Activated naive CD8-positive, alpha-beta T cell (primary cell): ENCODE data around the gene HIBADH.
"Not testable (repeated sequence)": the region's sequence is repeated elsewhere in the genome, so short reads cannot be mapped to it uniquely, and the experiment has no call there.

Experiments used
- H3K27ac Mint-ChIP-seq: one replicate; pipeline ENCODE4 v1.8.0; 2021; ENCODE audit warnings: mixed read lengths
- H3K27me3 Mint-ChIP-seq: one replicate; pipeline ENCODE4 v1.8.0; 2021; ENCODE audit warnings: mixed read lengths
- H3K36me3 Mint-ChIP-seq: one replicate; pipeline ENCODE4 v1.8.0; 2021; ENCODE audit warnings: mixed read lengths
- H3K4me1 Mint-ChIP-seq: one replicate; pipeline ENCODE4 v1.8.0; 2021; ENCODE audit warnings: low read depth, mixed read lengths
- H3K4me3 Mint-ChIP-seq: one replicate; pipeline ENCODE4 v1.8.0; 2021; ENCODE audit warnings: mild to moderate bottlenecking, mixed read lengths
- H3K9me3 Mint-ChIP-seq: one replicate; pipeline ENCODE4 v1.8.0; 2021; ENCODE audit warnings: low read depth, mixed read lengths

The HIBADH gene

DNA sequence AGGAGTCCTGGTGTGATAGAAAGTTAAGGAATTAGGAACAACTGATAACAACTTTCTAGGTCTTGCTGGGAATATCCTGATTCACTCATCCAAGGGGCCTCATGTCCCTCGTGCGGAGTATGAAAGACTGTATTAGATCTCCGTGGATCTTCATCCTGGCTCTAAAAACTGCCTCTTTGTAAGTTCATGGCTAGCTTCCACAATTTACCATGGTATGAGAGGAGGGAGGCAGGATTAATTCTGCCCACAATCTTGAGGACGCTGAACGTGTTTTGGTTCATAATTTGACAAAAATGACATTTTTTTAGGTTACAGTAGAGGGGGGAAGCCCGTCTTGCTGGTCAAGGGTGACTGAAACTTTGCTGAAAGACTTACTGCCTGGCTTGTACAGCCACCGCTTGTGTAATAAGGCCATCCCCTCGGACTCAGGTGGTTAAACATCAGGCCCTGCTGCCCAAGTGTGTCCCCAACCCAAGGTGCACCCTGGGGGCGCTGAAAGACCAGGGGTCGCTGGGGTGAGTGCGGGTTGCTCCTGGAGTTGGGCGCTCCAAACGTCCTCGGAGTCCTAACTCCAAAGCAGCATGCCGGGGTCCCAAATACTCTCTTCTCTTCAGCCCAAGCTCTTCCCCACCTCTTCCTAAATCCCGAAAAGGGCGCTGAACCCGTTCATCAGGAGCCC is 733 bp downstream of the HIBADH start:
- Mint-ChIP-seq H3K27ac (peak overlapping the region; percentile 75), H3K4me3 (peak overlapping the region; percentile 88), H3K9me3 (no peaks in the 10 kb centered on the region), H3K36me3 (no peaks in the 10 kb centered on the region), H3K4me1 (peaks cover 23% of the 10 kb centered on the region), H3K27me3 (no peaks in the 10 kb centered on the region)

DNA sequence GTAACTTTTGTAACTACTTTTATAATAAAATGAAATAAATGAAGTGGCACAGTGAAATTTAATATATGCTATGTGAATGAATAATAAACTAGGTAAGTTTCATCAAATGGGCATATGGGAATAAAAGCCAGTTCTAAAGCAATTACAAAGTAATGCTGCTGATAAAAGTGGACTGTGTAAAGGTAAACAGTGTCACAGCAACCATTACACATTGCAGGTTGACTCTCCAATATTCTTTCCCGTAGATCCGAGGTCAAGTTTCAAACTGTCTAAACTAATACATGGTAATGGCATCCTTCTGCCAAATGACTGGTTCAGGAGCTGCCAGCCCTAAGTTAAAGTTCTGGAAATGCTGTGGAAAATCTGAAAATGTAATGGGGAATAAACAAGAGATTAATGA is 6.0 kb downstream of the HIBADH start:
- peaks cover 5% of the 10 kb centered on the region for H3K36me3 Mint-ChIP-seq
- H3K27ac Mint-ChIP-seq, result no peak overlapping the region
- no peaks in the 10 kb centered on the region for H3K9me3 Mint-ChIP-seq
- no peaks in the 10 kb centered on the region for H3K27me3 Mint-ChIP-seq
- no peak overlapping the region for H3K4me3 Mint-ChIP-seq
- peaks cover 12% of the 10 kb centered on the region for H3K4me1 Mint-ChIP-seq

DNA sequence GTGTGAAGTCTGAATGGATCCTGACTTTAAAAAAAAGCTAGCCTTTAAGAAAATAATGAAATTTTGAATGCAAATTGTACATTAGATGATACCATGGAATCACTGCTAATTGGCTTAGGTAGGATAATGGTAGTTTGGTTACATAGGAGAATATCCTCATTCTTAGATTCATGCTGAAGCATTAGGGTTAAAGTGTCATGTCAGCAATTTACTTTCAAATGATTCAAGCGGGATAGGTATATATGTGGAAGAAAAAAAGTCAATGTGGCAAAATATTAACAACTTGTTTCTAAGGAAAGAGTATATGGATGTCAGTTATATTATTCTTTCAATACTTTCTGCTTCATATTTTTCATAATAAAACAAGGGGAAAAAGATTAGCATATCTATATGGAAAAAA is 7.5 kb downstream of the HIBADH start:
- Mint-ChIP-seq H3K27me3 (no peaks in the 10 kb centered on the region), H3K4me3 (no peak overlapping the region), H3K4me1 (peaks cover 6% of the 10 kb centered on the region), H3K9me3 (no peaks in the 10 kb centered on the region), H3K27ac (no peak overlapping the region), H3K36me3 (peaks cover 5% of the 10 kb centered on the region)

- H3K4me3 Mint-ChIP-seq, result no peak overlapping the region
These were observed 10.2 kb downstream of the HIBADH start for GRCh38 chr7:27652518-27652917.

GRCh38 chr7:27651702-27652101 is 11.0 kb downstream of the HIBADH start:
- peaks cover 13% of the 10 kb centered on the region for H3K36me3 Mint-ChIP-seq
- no peaks in the 10 kb centered on the region for H3K27me3 Mint-ChIP-seq
- H3K4me1 Mint-ChIP-seq, result peaks cover 2% of the 10 kb centered on the region
- H3K4me3 Mint-ChIP-seq, result no peak overlapping the region
- H3K9me3 Mint-ChIP-seq, result no peaks in the 10 kb centered on the region
- no peak overlapping the region for H3K27ac Mint-ChIP-seq

More at GRCh38 chr7:27652518-27652917, 10.2 kb downstream of the HIBADH start:
- Mint-ChIP-seq H3K36me3 (peaks cover 10% of the 10 kb centered on the region), H3K4me1 (peaks cover 5% of the 10 kb centered on the region), H3K9me3 (no peaks in the 10 kb centered on the region), H3K27me3 (no peaks in the 10 kb centered on the region), H3K27ac (no peak overlapping the region)

DNA sequence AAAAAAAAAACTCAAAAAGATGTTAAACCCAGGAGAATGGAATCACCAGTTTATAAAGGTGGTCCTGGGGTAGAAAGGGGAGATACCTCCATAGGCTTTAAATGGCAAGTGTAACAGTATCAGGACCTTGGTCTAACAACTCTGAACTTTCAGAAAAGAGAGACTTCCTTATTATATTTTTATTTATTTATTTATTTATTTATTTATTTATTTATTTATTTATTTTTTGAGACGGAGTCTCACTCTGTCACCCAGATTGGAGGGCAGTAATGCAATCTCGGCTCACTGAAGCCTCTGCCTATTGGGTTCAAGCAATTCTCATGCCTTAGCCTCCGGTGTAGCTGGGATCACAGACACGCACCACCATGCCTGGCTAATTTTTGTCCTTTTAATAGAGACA is 12.4 kb downstream of the HIBADH start:
- peaks cover 7% of the 10 kb centered on the region for H3K4me1 Mint-ChIP-seq
- no peak overlapping the region for H3K27ac Mint-ChIP-seq
- no peaks in the 10 kb centered on the region for H3K9me3 Mint-ChIP-seq
- no peak overlapping the region for H3K4me3 Mint-ChIP-seq
- no peaks in the 10 kb centered on the region for H3K27me3 Mint-ChIP-seq
- peaks cover 15% of the 10 kb centered on the region for H3K36me3 Mint-ChIP-seq

DNA sequence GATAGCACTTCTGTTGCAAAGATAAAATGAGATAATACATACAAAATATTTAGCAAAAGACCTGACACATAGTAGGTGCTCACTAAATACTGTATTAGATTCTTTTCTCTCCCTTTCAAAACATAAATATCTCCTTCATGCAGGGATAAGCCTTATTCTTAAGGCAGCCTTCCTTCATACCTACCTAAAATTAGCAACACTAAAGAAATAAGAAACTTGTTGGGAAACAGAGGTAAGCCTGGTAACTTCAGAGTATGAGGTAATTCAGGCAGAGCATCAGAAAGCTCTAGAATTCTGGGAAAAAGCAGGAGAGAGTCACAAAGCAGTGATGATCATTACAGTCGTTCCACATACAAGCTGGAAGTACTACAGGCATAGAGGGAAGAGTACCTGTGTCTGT is 15.2 kb downstream of the HIBADH start:
- Mint-ChIP-seq H3K4me3 (no peak overlapping the region), H3K36me3 (peaks cover 14% of the 10 kb centered on the region), H3K27me3 (no peaks in the 10 kb centered on the region), H3K27ac (no peak overlapping the region), H3K9me3 (no peaks in the 10 kb centered on the region), H3K4me1 (peaks cover 5% of the 10 kb centered on the region)

GRCh38 chr7:27647046-27647445 is 15.6 kb downstream of the HIBADH start:
- Mint-ChIP-seq H3K4me3 (no peak overlapping the region), H3K4me1 (peaks cover 5% of the 10 kb centered on the region), H3K27me3 (no peaks in the 10 kb centered on the region), H3K36me3 (peaks cover 14% of the 10 kb centered on the region), H3K9me3 (no peaks in the 10 kb centered on the region), H3K27ac (no peak overlapping the region)

DNA sequence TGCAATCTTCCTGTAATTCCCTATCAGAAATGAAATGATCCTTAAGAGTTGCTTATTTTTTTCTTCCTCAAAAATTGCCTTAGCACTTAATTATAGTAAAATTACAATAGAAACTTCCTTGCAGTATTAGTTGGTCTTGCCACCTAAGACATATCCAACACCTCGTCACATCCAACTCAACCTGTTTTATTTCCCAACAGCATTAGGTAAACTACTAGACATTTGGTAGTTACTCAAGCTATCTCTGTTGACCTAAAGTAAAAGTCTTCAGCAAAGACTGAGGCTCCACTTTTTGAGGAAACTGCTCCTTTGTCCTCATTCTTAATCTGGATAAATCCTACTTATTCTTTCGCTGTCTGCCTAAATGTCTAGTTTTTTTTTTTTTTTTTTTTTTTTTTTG is 20.4 kb downstream of the HIBADH start:
- H3K27ac Mint-ChIP-seq, result no peak overlapping the region
- no peak overlapping the region for H3K4me3 Mint-ChIP-seq
- no peaks in the 10 kb centered on the region for H3K27me3 Mint-ChIP-seq
- H3K4me1 Mint-ChIP-seq, result peaks cover 14% of the 10 kb centered on the region
- H3K9me3 Mint-ChIP-seq, result no peaks in the 10 kb centered on the region
- H3K36me3 Mint-ChIP-seq, result peaks cover 19% of the 10 kb centered on the region

- Mint-ChIP-seq H3K9me3 (no peaks in the 10 kb centered on the region), H3K36me3 (peaks cover 17% of the 10 kb centered on the region), H3K27me3 (no peaks in the 10 kb centered on the region), H3K27ac (no peak overlapping the region), H3K4me3 (no peak overlapping the region), H3K4me1 (peaks cover 16% of the 10 kb centered on the region)
These were observed 21.0 kb downstream of the HIBADH start for GRCh38 chr7:27641581-27642230.

GRCh38 chr7:27640884-27641574 is 21.7 kb downstream of the HIBADH start:
- Mint-ChIP-seq H3K27ac (no peak overlapping the region), H3K4me1 (peaks cover 23% of the 10 kb centered on the region), H3K36me3 (peaks cover 15% of the 10 kb centered on the region), H3K27me3 (no peaks in the 10 kb centered on the region), H3K9me3 (no peaks in the 10 kb centered on the region), H3K4me3 (no peak overlapping the region)

DNA sequence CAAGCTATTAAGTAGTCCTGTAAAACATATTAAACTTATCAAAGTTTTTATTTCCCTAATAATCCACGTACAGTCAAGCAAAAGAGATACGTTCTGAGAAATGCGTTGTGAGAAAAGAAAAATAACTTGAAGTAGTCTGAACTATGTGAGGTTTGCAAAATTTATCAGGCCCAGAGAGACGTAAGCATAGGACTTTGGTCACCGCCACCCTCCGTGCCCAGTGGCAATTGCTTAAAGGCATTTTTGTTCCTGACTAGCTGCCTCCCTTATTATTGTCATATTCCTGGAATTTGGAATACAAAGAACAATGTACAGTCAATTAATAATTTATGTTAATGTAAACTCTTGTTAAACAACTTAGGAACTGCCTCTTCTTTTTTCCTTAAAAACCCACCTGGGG is 22.8 kb downstream of the HIBADH start:
- peaks cover 16% of the 10 kb centered on the region for H3K36me3 Mint-ChIP-seq
- H3K27me3 Mint-ChIP-seq, result no peaks in the 10 kb centered on the region
- no peak overlapping the region for H3K4me3 Mint-ChIP-seq
- no peak overlapping the region for H3K27ac Mint-ChIP-seq
- H3K4me1 Mint-ChIP-seq, result peaks cover 27% of the 10 kb centered on the region
- no peaks in the 10 kb centered on the region for H3K9me3 Mint-ChIP-seq

DNA sequence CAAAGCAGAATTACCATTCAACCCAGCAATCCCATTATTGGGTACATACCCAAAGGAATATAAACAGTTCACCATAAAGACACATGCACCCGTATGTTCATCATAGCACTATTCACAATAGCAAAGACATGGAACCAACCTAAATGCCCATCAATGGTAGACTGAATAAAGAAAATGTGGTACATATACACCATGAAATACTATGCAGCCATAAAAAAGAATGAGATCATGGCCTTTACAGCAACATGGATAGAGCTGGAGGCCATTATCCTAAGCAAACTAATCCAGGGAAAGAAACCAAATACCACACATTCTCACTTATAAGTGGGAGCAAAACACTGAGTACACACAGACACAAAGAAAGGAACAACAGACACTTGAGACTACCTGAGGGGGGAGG is 23.6 kb downstream of the HIBADH start:
- H3K27ac Mint-ChIP-seq, H3K27me3 Mint-ChIP-seq, H3K4me3 Mint-ChIP-seq, H3K9me3 Mint-ChIP-seq: not testable (repeated sequence)
- Mint-ChIP-seq H3K4me1 (peaks cover 27% of the 10 kb centered on the region), H3K36me3 (peaks cover 18% of the 10 kb centered on the region)

GRCh38 chr7:27636326-27637006 is 26.2 kb downstream of the HIBADH start:
- H3K4me1 Mint-ChIP-seq, result peaks cover 27% of the 10 kb centered on the region
- H3K27me3 Mint-ChIP-seq, result no peaks in the 10 kb centered on the region
- H3K27ac Mint-ChIP-seq, result no peak overlapping the region
- no peaks in the 10 kb centered on the region for H3K9me3 Mint-ChIP-seq
- peaks cover 20% of the 10 kb centered on the region for H3K36me3 Mint-ChIP-seq
- H3K4me3 Mint-ChIP-seq, result no peak overlapping the region

- Mint-ChIP-seq H3K27ac (no peak overlapping the region), H3K4me3 (no peak overlapping the region), H3K9me3 (no peaks in the 10 kb centered on the region), H3K36me3 (peaks cover 24% of the 10 kb centered on the region), H3K4me1 (peaks cover 25% of the 10 kb centered on the region), H3K27me3 (no peaks in the 10 kb centered on the region)
These were observed 27.0 kb downstream of the HIBADH start for GRCh38 chr7:27635728-27636127.
